H7 (cell line): ENCODE measurements around the gene ASS1. TPM values are rescaled to one million over a fixed set of nuclear protein-coding genes. Genes with fewer than 3 reads are reported as not detected.
A peak's percentile ranks its signal among the peaks of the same experiment; 100 is the strongest.

ENCODE experiments used
- DNase-seq: peaks from one replicate; pipeline ENCODE4 v3.0.0; 2012
- H3K27me3 ChIP-seq: 2 replicates; pipeline ENCODE4 v1.6.0; 2011; ENCODE audit warnings: mild to moderate bottlenecking, low read length; ENCODE audit not compliant: control insufficient read depth, insufficient read depth
- H3K36me3 ChIP-seq: replicated peaks from 2 replicates; pipeline ENCODE4 v1.5.1; 2011; ENCODE audit warnings: low read length; ENCODE audit not compliant: control insufficient read depth, insufficient read depth
- H3K4me3 ChIP-seq: 2 replicates; pipeline ENCODE4 v1.5.1; 2011; ENCODE audit warnings: low read depth, mild to moderate bottlenecking, control low read depth, low read length, moderate library complexity; ENCODE audit not compliant: insufficient read depth
- total RNA-seq: library from RNA; depleted of rRNA; stranded (reverse); fragments of >200 nt; shearing (Covaris generic); gene quantifications from 2 replicates; pipeline ENCODE4 v1.2.3, GENCODE V29; 2014

Gene ASS1
- total RNA-seq, 1 experiment from 2014 or later = 77.0 TPM

DNA sequence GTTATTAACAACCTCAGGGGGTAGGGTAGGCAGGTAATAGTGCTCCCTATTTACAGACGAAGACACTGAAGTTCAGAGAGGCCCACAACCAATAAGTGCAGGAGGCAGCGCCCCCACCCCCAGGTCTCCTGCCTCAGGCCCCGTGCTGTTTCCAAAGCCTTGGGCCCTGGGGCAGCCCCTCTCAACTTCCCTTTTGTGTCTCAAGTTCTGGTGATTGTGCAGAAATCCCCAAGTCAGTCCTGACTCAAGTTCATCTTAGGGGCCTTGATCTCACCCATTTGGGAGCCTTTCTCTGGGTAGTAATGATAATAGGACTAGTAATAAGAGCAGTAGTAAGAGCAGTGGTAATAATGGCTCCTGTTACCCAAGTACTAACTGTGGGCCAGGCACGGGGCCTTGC lies 35.5 kb upstream of the ASS1 start:
- DNase-seq = no peak
- Histone ChIP-seq H3K36me3 (no peaks in the 10 kb centered on the region), H3K4me3 (no peak overlapping the region), H3K27me3 (no peaks in the 10 kb centered on the region)

DNA sequence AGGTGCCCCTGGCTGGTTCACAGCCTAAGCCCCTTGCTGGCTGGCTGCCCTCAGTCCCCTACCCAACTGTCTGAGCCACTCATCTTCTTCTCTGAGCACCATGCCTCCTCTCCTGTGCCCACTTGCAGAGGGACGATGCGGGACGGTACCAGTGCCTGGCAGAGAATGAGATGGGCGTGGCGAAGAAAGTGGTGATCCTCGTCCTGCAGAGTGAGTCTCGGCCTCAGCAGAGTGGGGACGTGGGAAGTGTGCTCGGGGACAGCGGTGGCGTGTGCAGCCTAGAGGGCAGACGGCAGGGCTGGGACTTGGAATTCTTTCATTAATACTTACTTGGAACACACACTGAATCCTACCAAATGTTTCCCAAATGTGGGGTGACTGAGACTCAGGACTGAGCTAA lies 34.3 kb upstream of the ASS1 start:
- Histone ChIP-seq H3K4me3 (no peak overlapping the region), H3K27me3 (no peaks in the 10 kb centered on the region), H3K36me3 (no peaks in the 10 kb centered on the region)
- DNase-seq = no peak

DNA sequence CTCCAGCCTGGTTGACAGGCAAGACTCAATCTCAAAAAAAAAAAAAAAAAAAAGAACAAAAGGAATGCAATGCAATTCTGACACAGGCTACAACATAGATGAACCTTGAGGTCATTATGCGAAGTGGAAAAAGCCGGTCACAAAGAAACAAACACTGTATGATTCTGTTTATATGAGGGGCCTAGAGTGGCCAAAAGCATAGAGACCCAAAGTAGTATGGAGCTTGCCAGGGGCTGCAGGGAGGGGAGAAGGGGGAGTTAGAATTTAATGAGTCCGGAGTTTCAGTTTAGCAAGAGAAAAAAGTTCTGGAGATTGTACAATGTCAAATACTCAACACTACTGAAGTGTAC lies 33.2 kb upstream of the ASS1 start:
- Histone ChIP-seq H3K36me3 (no peaks in the 10 kb centered on the region), H3K27me3 (no peaks in the 10 kb centered on the region), H3K4me3 (no peak overlapping the region)
- DNase-seq = no peak

DNA sequence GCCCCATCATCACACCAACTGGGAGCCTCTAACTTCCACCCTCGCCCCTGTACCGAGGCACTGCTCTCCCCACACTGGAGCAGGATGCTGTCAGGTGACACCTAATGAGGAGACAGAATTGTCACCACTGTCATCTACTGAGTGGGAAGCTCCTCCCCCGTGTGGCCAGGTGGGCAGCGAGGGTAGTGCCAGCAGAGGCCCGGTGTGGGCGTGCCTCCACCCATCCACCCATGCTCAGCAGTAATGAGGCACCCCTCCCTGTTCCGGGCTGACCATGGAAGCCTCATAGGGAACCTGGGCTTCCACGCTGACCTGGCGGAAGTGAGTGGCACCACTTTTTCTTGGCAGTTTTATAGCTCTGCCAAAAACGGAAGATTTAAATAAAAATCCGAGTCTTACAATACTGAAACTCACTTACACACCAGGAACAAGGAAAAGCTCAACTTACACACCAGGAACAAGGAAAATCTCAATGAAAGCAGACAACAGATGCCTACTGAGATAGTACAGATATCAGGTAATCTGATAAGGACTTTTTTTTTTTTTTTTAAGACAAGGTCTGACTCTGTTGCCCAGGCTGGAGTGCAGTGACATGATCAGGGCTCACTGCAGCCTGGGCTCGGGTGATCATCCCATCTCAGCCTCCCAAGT lies 30.6 kb upstream of the ASS1 start:
- Histone ChIP-seq H3K4me3 (no peak overlapping the region), H3K36me3 (no peaks in the 10 kb centered on the region)
- DNase-seq = no peak

DNA sequence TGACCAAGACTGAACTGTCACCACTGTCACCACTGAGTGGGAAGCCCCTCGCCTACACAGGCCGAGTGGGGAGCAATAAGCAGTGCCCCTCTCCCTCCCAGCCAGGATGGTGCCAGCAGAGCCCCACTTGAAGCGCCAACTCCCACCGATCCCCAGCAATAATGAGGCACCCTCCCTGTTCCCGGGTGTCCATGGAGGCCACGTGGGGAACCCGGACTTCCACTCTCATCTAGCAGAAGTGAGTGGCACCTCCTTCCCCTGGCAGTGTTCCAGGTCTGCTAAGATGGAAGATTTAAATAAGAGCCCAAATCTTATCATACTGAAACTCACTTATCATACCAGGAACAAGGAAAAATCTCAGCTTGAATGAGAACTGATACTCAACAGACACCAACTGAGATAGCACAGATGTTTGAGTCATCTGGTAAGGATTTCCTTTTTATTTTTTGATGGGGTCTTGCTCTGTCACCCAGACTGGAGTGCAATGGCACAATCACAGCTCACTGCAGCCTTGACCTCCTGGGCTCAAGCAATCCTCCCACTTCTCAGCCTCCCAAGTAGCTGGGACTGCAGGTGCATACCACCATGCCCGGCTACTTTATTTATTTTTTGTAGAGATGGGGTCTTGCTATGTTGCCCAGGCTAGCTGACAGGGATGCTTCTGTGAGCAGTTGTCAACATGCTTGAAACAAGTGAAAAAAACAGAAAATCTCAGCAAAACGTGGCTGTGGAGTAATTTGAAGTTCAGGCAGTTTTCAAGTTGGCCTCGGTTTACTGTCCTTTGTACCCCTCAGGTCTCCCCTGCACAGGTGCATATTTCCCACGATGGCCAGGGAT lies 29.6 kb upstream of the ASS1 start:
- DNase-seq = no peak
- H3K36me3 ChIP-seq = no peaks in the 10 kb centered on the region
- no peaks in the 10 kb centered on the region for H3K27me3 ChIP-seq
- H3K4me3 ChIP-seq = no peak overlapping the region

More for the DNA sequence above, 30.6 kb upstream of the ASS1 start:
- H3K27me3 ChIP-seq = no peaks in the 10 kb centered on the region

DNA sequence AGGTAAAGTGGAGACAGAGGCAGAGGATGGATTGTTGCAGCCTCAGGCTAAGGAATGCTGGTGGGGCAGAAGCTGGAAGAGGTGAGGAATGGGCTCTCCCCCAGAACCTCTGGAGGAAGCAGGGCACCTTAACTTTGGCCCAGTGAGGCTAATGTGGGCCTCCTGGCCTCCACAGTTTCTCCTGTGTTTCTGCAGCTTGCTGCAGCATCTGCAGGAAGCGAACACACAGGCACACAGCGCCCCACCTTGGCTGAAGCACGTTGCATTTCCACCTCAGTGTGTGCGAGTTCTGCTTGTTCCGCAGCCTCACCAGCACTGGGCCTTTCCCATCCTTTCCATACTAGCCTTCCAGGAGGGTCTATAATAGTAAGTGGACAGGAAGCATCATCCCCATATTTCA lies 27.2 kb upstream of the ASS1 start:
- H3K4me3 ChIP-seq = no peak overlapping the region
- no peaks in the 10 kb centered on the region for H3K36me3 ChIP-seq
- H3K27me3 ChIP-seq = no peaks in the 10 kb centered on the region
- peak; percentile 66 for DNase-seq

DNA sequence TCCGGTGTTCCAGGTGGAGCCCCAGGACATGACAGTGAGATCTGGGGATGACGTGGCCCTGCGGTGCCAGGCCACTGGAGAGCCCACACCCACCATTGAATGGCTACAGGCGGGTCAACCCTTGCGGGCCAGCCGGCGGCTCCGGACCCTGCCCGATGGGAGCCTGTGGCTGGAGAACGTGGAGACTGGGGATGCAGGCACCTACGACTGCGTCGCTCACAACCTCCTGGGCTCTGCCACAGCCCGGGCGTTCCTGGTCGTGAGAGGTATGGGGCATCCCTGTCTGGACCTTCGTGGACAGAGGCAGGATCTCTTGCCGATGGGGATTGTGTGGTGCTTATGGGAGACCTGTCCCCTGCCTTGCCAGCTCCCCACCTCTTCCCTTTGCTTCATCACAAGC lies 26.0 kb upstream of the ASS1 start:
- no peak for DNase-seq
- Histone ChIP-seq H3K27me3 (no peaks in the 10 kb centered on the region), H3K4me3 (no peak overlapping the region)

DNA sequence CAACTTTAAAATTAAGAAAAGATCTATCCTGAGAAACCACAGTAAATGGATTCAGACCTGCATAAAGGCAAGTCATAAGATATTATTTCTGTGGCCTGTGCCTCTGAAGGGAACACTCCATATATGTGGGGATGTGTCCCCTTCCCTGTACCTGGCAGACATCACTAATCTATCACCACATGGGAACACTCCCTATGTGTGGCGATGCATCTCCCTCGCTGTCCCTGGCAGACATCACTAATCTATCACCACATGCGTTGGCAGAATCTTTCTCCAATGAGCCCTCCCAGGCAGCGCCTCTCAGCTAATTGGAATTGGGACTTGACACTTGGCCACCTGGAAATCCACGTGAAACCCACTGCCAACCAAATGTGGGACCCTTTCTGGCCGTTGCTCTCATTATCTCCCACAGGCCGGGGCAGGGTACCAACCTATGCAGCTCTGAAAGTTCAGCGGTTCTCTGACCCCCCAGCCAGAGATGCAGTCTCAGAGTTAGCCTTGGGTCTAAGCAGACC lies 25.2 kb upstream of the ASS1 start:
- no peaks in the 10 kb centered on the region for H3K36me3 ChIP-seq
- no peak for DNase-seq
- no peaks in the 10 kb centered on the region for H3K27me3 ChIP-seq
- no peak overlapping the region for H3K4me3 ChIP-seq

More for the DNA sequence above, 26.0 kb upstream of the ASS1 start:
- no peaks in the 10 kb centered on the region for H3K36me3 ChIP-seq

DNA sequence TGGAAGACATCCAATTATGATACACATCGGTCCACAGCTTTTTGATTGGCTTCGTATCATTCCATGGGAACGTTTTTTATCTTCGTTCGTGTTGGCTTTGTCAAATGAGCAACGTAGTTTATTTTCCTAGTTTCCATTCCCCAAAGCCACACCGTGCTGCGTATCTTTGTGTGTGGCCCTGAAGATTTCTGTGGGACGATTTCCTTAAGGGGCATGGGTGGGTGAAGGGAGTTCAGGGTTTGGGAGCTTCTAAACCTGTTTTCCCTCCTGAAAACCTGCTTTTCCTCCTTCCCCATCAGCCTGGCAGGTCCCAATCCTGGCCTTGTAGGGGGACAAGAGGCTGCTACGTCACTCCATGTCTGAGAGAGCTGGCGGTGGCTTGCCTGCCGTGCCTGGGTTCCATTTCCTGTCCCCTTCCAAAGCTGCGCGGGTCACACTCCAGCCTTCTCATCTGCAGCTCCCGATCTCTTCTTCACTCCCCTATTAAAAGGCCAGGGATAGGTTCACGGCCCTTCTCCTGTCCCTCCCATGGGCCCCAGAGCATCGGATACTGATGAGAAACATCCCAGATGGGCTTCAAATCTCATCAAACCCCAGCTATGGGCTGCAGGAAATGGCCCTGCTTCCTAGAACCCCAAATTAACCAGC lies 23.5 kb upstream of the ASS1 start:
- Histone ChIP-seq H3K4me3 (no peak overlapping the region), H3K36me3 (no peaks in the 10 kb centered on the region), H3K27me3 (no peaks in the 10 kb centered on the region)
- DNase-seq = no peak

DNA sequence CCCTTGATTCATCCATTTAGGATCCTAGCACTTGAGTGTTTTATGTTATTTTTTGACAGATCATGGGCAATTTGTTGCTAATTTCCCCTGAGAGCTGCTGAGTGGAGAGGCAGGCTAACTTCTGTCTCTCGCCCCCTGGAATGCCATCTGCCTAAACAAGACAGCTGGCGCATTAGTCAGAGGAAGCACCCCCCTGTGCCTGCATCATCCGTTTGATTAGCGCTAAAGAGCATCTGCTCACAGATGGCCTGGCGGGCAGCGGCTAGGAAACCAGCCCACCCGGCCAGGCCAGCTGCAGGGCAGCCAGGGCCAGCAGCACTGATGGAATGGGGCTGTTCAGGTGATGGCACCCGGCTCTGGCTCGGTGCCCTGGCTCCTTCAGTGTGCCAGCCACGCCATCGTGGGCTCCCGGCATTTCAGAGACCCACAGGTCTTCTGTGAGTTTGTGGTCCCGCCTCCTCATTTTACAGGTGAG lies 22.9 kb upstream of the ASS1 start:
- Histone ChIP-seq H3K4me3 (no peak overlapping the region), H3K36me3 (no peaks in the 10 kb centered on the region), H3K27me3 (no peaks in the 10 kb centered on the region)
- peak; percentile 91 for DNase-seq

DNA sequence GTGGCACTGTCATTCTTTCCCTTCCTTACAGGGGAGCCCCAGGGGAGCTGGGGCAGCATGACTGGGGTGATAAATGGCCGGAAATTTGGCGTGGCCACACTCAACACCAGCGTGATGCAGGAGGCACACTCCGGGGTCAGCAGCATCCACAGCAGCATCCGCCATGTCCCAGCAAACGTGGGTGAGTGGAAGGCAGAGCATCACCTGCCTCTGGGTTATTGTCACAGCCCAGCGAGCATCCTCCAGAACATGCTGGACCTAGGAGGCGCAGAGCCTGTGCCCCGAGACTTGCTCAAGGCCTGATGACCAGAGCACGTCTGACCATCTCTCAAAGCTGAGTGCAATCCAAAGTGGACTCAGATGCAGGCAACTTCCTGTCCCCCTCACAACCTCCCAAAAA lies 22.2 kb upstream of the ASS1 start:
- no peak overlapping the region for H3K4me3 ChIP-seq
- no peaks in the 10 kb centered on the region for H3K36me3 ChIP-seq
- DNase-seq = no peak

DNA sequence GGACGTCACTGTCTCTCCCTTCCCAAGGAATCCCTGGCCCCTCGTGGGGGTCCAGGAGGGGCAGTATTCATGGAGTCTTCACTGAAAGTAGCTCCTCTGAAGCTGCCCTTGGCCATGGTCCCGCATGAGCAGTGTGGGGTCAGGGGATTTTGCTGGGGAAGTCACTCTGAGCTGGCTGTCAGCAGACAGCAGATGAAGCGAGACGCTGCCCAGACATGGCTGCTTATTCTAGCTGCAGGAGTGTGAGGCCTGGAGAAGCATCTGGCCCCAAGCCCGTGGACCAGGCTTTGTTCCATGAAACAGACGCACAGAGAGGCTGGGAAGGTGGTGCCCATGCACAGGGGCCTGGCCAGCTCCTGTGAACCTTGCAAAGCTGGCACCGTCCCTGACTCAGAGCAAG lies 21.5 kb upstream of the ASS1 start:
- no peak for DNase-seq
- no peaks in the 10 kb centered on the region for H3K36me3 ChIP-seq
- H3K27me3 ChIP-seq = no peaks in the 10 kb centered on the region
- no peak overlapping the region for H3K4me3 ChIP-seq

More for the DNA sequence above, 22.2 kb upstream of the ASS1 start:
- H3K27me3 ChIP-seq = no peaks in the 10 kb centered on the region

DNA sequence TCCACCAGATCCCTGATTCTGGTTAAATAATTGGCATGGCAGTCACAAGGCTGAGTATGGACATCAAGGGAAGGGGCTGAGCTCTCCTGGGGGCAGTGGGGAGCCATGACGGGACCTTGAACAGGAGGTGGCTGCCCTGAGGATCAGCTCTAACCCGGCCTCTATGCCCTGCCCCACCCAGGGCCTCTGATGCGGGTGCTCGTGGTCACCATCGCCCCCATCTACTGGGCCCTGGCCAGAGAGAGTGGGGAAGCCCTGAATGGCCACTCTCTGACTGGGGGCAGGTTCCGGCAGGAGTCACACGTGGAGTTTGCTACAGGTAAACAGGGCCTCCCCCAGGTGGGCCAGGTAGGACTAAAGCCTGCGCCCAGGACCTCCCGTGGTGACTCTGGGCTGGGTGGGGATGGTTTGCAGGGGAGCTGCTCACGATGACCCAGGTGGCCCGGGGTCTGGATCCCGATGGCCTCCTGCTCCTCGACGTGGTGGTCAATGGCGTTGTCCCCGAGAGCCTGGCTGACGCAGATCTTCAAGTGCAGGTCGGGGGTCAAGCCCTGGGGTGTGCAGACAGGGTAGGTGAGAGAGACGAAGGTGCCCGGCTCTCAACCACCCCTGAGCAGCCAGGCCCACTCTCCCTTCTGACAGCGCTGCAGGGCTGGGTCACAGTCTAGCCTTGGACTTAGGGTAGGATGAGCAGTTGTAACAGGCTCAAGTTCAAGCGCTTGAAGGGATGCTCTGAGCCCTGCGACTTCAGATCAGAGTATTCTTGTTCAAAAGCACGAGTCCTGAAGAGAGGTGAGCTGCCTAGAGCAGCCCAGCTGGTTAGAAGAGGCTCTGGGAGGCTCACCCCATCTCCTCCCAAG lies 19.9 kb upstream of the ASS1 start:
- Histone ChIP-seq H3K27me3 (no peaks in the 10 kb centered on the region), H3K36me3 (no peaks in the 10 kb centered on the region), H3K4me3 (no peak overlapping the region)
- peak; percentile 59 for DNase-seq
